HL-60 (cell line): ENCODE data around the gene DNAJA3.

Experiments
- POLR2AphosphoS5 ChIP-seq: IDR thresholded peaks from 2 replicates; pipeline ENCODE4 v1.6.1; 2012; ENCODE audit warnings: low read depth
- SPI1 ChIP-seq: IDR thresholded peaks from 2 replicates; pipeline ENCODE4 v1.6.1; 2012; ENCODE audit warnings: low read depth, mild to moderate bottlenecking, borderline replicate concordance
- TF ChIP-seq, protein P1 (sequence below): IDR thresholded peaks from one replicate; pipeline ENCODE4 v1.5.1; 2011; ENCODE audit warnings: low read length, control low read depth, inconsistent platforms; ENCODE audit not compliant: insufficient read depth
- TF ChIP-seq, protein P2 (sequence below): IDR thresholded peaks from 2 replicates; pipeline ENCODE4 v1.6.1; 2012; ENCODE audit warnings: low read depth; ENCODE audit not compliant: insufficient replicate concordance

DNA sequence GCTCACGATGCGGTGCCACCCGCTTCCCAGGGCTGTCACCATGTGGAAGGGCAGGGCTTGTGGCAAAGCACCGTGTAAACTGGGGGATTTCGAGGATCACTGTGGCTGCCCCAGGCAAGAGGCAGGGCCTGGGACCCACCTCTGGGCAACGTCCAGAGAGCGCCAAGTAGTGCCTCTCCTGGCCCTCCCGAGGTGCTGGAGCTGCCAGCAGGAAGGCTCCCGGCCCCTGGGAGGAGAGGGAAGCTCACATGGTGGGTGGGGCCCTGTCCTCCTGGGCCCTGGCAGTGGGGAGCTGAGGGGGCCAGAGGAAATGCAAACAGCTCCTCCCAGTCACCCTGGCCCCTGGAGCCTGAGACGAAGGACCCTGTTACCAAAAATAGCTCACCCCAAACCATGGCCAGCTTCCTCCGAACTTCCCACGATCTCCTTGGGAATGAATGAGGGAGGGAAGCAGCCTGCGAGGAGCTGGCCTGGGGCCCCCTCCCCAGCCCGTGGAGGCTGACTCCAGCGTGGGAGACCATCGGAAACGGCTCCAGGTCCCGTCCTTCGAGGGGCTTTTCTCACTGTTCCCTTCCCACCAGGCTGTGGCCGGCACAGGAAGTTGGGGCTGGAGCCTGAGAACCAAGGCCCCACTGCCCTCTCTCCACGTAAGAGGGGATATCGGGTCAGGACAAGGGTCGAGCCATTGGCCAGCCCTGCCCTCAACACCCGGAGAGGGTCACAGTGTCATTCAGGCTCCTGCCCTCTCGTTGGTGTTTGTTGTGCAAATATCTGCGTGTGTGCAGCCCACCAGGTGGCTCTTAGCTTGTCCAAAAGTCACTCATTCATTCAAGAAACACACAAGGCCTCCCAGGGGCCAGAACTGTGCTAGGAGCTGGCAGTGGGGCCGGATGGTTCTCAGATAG lies 36.4 kb upstream of the DNAJA3 start:
- TF ChIP-seq, protein P1, sequence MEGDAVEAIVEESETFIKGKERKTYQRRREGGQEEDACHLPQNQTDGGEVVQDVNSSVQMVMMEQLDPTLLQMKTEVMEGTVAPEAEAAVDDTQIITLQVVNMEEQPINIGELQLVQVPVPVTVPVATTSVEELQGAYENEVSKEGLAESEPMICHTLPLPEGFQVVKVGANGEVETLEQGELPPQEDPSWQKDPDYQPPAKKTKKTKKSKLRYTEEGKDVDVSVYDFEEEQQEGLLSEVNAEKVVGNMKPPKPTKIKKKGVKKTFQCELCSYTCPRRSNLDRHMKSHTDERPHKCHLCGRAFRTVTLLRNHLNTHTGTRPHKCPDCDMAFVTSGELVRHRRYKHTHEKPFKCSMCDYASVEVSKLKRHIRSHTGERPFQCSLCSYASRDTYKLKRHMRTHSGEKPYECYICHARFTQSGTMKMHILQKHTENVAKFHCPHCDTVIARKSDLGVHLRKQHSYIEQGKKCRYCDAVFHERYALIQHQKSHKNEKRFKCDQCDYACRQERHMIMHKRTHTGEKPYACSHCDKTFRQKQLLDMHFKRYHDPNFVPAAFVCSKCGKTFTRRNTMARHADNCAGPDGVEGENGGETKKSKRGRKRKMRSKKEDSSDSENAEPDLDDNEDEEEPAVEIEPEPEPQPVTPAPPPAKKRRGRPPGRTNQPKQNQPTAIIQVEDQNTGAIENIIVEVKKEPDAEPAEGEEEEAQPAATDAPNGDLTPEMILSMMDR = no peak
- TF ChIP-seq, protein P2, sequence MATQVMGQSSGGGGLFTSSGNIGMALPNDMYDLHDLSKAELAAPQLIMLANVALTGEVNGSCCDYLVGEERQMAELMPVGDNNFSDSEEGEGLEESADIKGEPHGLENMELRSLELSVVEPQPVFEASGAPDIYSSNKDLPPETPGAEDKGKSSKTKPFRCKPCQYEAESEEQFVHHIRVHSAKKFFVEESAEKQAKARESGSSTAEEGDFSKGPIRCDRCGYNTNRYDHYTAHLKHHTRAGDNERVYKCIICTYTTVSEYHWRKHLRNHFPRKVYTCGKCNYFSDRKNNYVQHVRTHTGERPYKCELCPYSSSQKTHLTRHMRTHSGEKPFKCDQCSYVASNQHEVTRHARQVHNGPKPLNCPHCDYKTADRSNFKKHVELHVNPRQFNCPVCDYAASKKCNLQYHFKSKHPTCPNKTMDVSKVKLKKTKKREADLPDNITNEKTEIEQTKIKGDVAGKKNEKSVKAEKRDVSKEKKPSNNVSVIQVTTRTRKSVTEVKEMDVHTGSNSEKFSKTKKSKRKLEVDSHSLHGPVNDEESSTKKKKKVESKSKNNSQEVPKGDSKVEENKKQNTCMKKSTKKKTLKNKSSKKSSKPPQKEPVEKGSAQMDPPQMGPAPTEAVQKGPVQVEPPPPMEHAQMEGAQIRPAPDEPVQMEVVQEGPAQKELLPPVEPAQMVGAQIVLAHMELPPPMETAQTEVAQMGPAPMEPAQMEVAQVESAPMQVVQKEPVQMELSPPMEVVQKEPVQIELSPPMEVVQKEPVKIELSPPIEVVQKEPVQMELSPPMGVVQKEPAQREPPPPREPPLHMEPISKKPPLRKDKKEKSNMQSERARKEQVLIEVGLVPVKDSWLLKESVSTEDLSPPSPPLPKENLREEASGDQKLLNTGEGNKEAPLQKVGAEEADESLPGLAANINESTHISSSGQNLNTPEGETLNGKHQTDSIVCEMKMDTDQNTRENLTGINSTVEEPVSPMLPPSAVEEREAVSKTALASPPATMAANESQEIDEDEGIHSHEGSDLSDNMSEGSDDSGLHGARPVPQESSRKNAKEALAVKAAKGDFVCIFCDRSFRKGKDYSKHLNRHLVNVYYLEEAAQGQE = no peak
- TF ChIP-seq POLR2AphosphoS5 = no peak
- TF ChIP-seq SPI1 = no peak
